HG03039 (cell line): ENCODE measurements around the gene MRPL49.
"Not testable (repeated sequence)": the region's sequence is repeated elsewhere in the genome, so short reads cannot be mapped to it uniquely, and the experiment has no call there.

ENCODE experiments used
- ATAC-seq: cut with Tn5 transposase; IDR thresholded peaks from one replicate; pipeline ENCODE4 v1.9.1; 2021; ENCODE audit warnings: mild to moderate bottlenecking, moderate library complexity; ENCODE audit not compliant: unreplicated experiment

Gene MRPL49

GRCh38 chr11:65132238-65132987 lies 10.3 kb downstream of the MRPL49 start:
- no peak for ATAC-seq

DNA sequence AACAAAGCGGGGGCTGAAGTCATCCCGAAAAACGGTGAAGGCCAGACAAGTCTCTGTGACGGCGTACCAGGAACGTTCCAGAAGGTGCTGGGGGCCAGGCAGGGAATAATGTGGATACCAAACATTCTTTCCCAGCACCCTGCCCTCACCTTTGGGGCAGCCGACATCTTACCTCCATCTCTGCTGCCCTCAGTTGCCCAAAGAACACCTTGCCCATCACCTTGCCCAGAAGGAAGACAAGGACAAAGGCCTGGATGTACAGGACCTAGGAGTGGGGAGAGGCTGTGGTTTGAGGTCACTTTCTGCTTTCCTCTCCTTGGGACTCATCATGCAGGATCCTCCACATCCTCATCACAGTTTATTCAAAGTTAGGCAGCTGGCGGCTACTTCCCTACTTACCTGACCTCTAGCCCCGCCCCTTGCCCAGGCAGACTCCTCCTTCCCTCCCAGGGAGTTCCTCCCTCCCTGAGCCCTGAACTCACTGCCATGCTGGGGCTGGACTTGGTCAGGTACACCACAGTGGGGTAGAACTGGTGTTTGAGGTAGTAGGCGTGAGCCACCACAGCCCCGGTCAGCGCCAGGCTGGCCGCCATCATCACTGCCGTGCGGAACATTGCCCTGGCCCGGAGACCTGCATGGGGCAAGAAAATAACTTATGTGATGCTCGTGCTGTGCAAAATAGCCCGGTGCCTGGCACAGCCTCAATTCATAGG lies 11.0 kb downstream of the MRPL49 start:
- no peak for ATAC-seq

DNA sequence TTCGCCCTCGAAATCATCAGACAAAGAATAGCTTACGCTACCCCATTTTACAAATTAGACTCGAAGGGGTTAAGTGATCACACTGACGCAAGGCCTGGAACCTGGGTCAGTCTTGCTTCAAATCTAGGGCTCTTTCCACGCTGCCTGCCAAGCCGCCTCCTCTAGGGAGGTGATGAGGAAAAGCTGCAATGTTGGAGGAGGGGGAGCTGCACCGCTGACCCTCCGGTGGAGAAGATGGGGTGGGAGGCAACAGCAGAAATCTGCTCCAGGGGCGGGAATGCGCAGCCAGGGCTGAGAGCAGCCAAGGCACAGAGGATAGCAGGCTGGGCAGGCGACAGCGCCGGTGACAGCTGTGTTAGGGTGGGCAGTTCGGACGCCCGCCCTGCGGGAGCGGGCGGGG lies 11.6 kb downstream of the MRPL49 start:
- no peak for ATAC-seq

DNA sequence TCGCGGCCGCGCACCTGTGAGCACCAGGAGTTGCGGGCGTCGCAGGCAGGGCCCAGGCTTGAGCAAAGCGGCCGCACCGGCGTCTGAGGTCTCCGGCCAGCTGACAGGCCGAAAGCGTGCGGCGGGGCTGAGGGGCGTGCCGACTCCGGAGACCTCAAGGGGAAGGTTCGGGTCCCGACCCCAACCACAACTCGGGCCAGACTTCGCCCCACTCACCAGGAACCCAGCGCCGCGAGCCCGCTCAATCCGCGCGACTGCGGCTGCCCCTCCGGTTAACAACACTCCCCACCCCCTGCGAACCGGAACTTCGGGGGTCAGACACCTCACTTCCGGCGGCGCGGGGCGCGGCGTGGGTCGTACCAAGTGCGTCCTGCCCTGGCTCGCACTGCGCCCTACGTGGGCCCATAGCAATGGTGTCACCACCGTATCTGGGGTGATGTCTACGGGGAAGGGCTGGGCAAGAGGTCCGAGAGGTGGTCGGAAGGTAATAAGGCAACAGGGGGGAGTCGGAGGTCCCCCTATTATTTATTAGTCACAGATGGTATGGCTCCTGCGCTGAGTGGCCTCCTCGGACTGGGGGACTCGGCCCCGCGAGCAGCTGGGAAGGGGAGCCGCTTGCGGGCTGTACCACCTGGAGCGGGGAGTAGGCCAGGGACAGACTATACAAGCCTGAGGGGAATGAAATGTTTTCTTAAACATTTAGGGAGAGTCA lies 12.3 kb downstream of the MRPL49 start, which contains the start of gene SYVN1:
Gene SYVN1, minus strand, starts transcription at position 280 of the 712 bp plus-strand sequence. CDS start 918 bp downstream, outside the sequence.
- peak; percentile 42 for ATAC-seq

- peak; percentile 52 for ATAC-seq
Measured at GRCh38 chr11:65134952-65135632, 13.0 kb downstream of the MRPL49 start.

- no peak for ATAC-seq
Measured at GRCh38 chr11:65135633-65136145, 13.6 kb downstream of the MRPL49 start.

DNA sequence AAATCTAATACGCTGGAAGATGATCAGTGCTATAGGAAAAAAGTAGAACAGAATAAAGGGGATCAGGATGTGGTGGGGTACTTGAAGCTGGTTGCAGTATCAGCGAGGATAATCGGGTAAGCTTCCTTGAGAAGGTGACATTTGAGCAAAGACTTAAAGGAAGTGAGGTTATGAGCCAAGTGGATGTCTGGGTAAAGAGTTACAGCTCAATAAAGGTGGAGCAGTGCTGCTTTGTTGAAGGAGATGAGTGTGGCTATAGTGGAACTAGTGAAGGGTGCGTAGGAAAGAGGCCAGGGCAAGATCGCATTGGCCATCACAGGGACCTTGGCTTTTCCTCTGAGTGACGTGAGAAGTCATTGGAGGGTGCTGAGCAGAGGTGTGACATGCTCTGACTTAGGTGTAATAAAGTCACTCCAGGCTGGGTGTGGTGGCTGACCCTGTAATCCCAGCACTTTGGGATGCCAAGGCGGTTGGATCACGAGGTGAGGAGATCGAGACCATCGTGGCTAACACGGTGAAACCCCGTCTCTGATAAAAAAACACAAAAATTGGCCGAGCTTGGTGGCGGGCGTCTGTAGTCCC lies 14.5 kb downstream of the MRPL49 start:
- ATAC-seq, result no peak

GRCh38 chr11:65141896-65142494 lies 19.9 kb downstream of the MRPL49 start:
- ATAC-seq, result no peak

GRCh38 chr11:65147352-65148075 lies 25.4 kb downstream of the MRPL49 start:
- no peak for ATAC-seq

DNA sequence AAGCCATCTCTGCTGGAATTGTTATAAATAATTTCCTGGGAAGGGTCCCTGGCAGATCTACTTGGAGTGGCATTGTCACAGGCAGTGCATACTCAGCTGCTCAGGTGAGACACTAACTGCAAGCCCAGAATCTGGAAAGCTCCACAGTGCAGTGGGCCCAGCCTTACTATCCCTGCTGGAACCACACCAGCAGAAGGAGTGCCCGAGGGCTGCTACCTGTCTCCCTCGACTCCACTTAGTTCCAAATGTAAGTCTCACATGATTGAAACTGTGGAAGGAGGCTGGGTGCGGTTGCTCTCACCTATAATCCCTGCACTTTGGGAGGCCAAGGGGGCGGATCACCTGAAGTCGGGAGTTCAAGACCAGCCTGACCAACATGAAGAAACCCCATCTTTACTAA lies 26.5 kb downstream of the MRPL49 start:
- no peak for ATAC-seq

DNA sequence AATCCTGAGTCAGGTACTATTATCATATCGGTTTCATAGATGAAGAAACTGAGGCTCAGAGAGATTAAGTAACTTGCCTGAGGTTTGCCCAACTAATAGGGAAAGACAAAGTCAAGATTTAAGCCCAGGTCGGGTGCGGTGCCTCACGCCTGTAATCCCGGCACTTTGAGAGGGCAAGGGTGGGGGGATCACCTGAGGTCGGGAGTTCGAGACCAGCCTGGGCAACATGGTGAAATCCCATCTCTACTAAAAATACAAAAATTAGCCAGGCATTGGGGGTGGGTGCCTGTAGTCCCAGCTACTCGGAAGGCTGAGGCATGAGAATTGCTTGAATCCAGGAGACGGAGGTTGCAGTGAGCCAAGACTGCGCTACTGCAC lies 28.0 kb downstream of the MRPL49 start:
- ATAC-seq, result not testable (repeated sequence)

DNA sequence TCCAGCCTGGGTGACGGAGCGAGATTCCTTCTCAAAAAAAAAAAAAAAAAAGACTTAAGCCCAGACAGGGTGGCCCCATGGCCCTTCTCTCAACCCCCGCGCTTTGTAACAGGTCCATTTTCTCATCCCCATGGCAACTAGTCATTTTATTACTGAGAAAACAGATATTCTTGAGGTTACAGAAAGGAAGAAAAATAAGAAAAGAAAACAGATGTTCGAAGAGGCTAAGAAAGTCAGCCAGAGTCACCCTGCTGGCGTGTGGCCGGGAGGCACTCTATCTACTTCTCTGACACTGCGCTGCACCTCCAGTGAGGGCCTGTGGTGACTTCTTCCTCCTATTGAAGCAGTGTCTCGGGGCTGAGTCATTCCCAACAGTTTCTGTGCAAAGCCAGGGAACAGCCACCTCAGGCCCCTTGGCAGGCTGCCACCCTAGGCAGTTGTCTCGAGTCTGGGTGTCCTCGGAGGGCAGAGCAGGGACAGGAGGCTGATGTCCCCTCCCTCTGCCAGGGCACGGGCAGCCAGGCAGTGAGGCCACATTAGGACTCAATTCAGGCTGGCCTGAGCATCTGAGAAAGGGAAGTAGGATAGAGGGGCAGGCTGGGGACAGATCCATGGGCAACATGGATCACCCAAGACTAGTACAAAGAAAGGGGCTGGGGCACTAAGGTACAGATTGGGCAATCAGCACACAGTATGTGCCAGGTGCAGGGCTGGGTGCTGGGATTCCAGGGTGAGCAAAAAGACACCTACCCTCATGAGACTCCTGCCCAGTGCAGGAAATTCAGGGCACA lies 28.6 kb downstream of the MRPL49 start:
- ATAC-seq, result no peak

DNA sequence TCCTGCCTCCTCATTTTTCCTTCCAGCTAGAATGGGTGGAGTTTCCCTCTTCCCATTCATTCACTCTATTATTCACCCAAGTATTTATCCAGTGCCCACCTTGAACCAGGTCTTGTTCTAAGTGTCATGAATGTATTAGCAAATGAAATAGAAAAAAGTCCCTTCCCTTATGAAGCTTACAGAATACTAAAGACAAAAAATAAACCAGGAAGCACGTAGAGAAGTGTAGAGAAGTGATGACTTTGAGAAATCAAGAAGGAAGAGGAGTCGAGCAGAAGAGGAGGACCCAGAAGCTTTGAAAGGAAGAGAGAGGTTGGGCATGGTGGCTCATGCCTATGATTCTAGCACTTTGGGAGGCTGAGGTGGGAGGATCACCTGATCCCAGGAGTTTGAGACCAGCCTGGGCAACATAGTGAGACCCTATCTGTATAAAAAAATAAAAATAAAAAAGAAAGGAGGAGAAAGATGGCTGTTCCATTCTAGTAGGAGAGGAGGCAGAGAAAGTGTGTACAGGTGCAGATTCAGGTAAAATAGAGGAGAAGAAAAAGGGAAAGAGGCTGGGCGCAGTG lies 29.3 kb downstream of the MRPL49 start:
- ATAC-seq, result no peak

DNA sequence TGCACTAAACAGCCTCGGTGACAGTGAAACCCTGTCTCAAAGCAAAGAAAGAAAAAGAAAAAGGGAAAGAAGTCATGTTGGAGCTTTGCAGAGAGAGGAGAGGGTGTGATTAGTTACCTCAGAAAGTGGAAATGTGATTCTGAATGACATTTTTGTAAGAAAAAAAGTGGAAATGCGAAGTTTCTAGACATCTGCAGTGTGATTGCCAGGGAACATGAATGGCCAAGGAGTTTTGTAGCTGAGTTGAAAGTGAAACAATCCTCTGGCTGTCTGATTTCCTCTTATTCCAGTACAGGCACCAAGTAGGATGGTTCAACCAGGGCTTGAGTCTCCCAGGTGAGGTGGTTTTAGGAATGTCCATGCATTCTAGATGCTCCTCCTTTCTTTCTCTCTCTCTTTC lies 30.0 kb downstream of the MRPL49 start:
- no peak for ATAC-seq

GRCh38 chr11:65156256-65156655 lies 34.1 kb downstream of the MRPL49 start:
- ATAC-seq, result no peak

DNA sequence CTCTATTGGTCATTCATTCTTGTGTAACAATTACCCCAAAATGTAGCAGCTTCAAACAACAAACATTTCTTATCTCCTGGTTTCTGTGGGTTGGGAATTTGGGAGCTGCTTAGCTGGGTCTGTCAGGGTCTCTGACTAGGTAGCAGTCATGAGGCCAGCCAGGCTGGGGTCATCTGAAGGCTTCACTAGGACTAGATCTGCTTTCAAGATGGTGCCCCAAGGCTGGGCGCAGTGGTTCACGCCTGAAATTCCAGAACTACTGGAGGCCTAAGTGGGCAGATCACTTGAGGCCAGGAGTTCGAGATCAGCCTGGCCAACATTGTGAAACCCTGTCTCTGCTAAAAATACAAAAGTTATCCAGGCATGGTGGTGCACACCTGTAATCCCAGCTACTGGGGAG lies 34.8 kb downstream of the MRPL49 start:
- no peak for ATAC-seq

GRCh38 chr11:65157336-65157735 lies 35.2 kb downstream of the MRPL49 start:
- no peak for ATAC-seq

- no peak for ATAC-seq
Measured at GRCh38 chr11:65159012-65159411, 36.9 kb downstream of the MRPL49 start.
